KOPT-K1 (cell line): ENCODE results near the gene FAM117A.

Experiments
- H3K27ac ChIP-seq: fragments of 200-600 bp; sonication (generic); 2 replicates; pipeline ENCODE4 v1.5.1; 2016; ENCODE audit warnings: antibody characterized with exemption, mild to moderate bottlenecking, low read depth, low read length; ENCODE audit not compliant: poor library complexity, severe bottlenecking
- H3K36me3 ChIP-seq: fragments of 200-600 bp; sonication (generic); 2 replicates; pipeline ENCODE4 v1.5.1; 2017; ENCODE audit warnings: antibody characterized with exemption, mild to moderate bottlenecking, low read length, moderate library complexity; ENCODE audit not compliant: insufficient read depth
- H3K9me3 ChIP-seq: fragments of 200-600 bp; sonication (generic); 2 replicates; pipeline ENCODE4 v1.5.1; 2017; ENCODE audit warnings: antibody characterized with exemption, low read length, mild to moderate bottlenecking; ENCODE audit not compliant: insufficient read depth, poor library complexity, severe bottlenecking

FAM117A gene

GRCh38 chr17:49694847-49695697 lies 68.9 kb downstream of the FAM117A start:
- H3K9me3 ChIP-seq: no peaks in the 10 kb centered on the region
- H3K36me3 ChIP-seq: peaks cover 9% of the 10 kb centered on the region; the same call in 1 of the 2 replicates
- no peak overlapping the region for H3K27ac ChIP-seq

- no peaks in the 10 kb centered on the region for H3K9me3 ChIP-seq
- H3K36me3 ChIP-seq: no peaks in the 10 kb centered on the region
- no peak overlapping the region for H3K27ac ChIP-seq
Measured at GRCh38 chr17:49692751-49693150, 71.2 kb downstream of the FAM117A start.

- Histone ChIP-seq H3K27ac (no peak overlapping the region), H3K36me3 (no peaks in the 10 kb centered on the region), H3K9me3 (no peaks in the 10 kb centered on the region)
Measured at GRCh38 chr17:49691677-49692191, 72.2 kb downstream of the FAM117A start.

- no peaks in the 10 kb centered on the region for H3K36me3 ChIP-seq
- H3K9me3 ChIP-seq: no peaks in the 10 kb centered on the region
- no peak overlapping the region for H3K27ac ChIP-seq
Measured at GRCh38 chr17:49691086-49691676, 72.8 kb downstream of the FAM117A start.

GRCh38 chr17:49690256-49690655 lies 73.7 kb downstream of the FAM117A start:
- H3K9me3 ChIP-seq: no peaks in the 10 kb centered on the region
- H3K36me3 ChIP-seq: no peaks in the 10 kb centered on the region
- no peak overlapping the region for H3K27ac ChIP-seq

- Histone ChIP-seq H3K36me3 (no peaks in the 10 kb centered on the region), H3K27ac (no peak overlapping the region)
Measured at GRCh38 chr17:49688848-49689247, 75.1 kb downstream of the FAM117A start.

GRCh38 chr17:49687878-49688491 lies 75.9 kb downstream of the FAM117A start:
- Histone ChIP-seq H3K9me3 (no peaks in the 10 kb centered on the region), H3K27ac (peak overlapping the region; percentile 23), H3K36me3 (no peaks in the 10 kb centered on the region)

More at GRCh38 chr17:49688848-49689247, 75.1 kb downstream of the FAM117A start:
- no peaks in the 10 kb centered on the region for H3K9me3 ChIP-seq

- no peak overlapping the region for H3K27ac ChIP-seq
- H3K36me3 ChIP-seq: no peaks in the 10 kb centered on the region
- no peaks in the 10 kb centered on the region for H3K9me3 ChIP-seq
Measured at GRCh38 chr17:49681106-49681979, 82.6 kb downstream of the FAM117A start.

GRCh38 chr17:49680314-49680713 lies 83.6 kb downstream of the FAM117A start:
- Histone ChIP-seq H3K36me3 (peaks cover 4% of the 10 kb centered on the region; the same call in 1 of the 2 replicates), H3K9me3 (no peaks in the 10 kb centered on the region), H3K27ac (no peak overlapping the region)

- H3K27ac ChIP-seq: peak within 1 kb of the TSS; percentile 78
- H3K9me3 ChIP-seq: no peaks in the 10 kb centered on the region
- H3K36me3 ChIP-seq: peaks cover 17% of the 10 kb centered on the region
Measured at GRCh38 chr17:49677933-49678847, 85.7 kb downstream of the FAM117A start, which contains the start of gene SPOP. SPOP (minus strand) TSS chr17:49678097; CDS start chr17:49622810, 55,287 bp downstream.

- H3K9me3 ChIP-seq: no peaks in the 10 kb centered on the region
- peaks cover 22% of the 10 kb centered on the region for H3K36me3 ChIP-seq
- peak overlapping the region; percentile 78 for H3K27ac ChIP-seq
Measured at GRCh38 chr17:49677134-49677932, 86.6 kb downstream of the FAM117A start.

GRCh38 chr17:49676276-49676868 lies 87.6 kb downstream of the FAM117A start:
- peak overlapping the region; percentile 78 for H3K27ac ChIP-seq
- H3K9me3 ChIP-seq: no peaks in the 10 kb centered on the region
- H3K36me3 ChIP-seq: peaks cover 23% of the 10 kb centered on the region

GRCh38 chr17:49674507-49674906 lies 89.4 kb downstream of the FAM117A start:
- Histone ChIP-seq H3K27ac (no peak overlapping the region), H3K9me3 (no peaks in the 10 kb centered on the region), H3K36me3 (peaks cover 27% of the 10 kb centered on the region)
